NCI-H2196 treated with DMSO at 0.1 percent for 48 hours (cell line): ENCODE data around the gene PEX14.
A peak's percentile ranks its signal among the peaks of the same experiment; 100 is the strongest.
"Not testable (repeated sequence)": the region's sequence is repeated elsewhere in the genome, so short reads cannot be mapped to it uniquely, and the experiment has no call there.

Experiments
- DNase-seq: peaks from one replicate; lab custom pipeline; 2025; ENCODE audit not compliant: unreplicated experiment; lab: John Stamatoyannopoulos, UW

Gene PEX14

DNA sequence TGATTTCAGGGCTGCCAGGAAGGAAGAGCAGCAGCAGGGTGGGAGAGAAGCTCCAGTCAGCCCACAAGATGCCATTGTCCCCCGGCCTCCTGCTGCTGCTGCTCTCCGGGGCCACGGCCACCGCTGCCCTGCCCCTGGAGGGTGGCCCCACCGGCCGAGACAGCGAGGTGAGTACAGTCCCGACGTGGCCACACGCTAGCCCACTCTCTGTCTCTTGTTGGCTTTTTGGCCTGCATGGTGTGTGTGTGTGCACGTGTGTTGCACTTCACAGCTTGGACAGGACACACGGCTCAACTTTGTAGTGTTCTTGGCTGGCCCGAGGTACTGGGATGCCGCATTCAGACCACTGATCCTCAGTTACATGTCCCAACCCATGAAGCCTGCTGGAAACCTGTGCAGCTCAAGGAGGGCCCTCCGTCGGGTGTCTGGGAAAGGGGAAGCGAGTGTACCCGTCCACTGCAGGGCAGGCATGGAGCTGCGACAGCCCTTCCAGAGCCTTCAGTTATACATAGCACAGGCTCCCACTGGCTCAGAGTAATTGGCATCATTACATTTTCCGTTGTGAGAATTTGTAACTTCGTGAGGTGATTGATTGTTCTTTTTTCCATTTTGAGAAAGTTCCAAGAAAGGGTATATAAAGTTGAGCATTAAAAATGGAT lies 24.5 kb upstream of the PEX14 start:
- DNase-seq = no peak

- DNase-seq = no peak
Measured at GRCh38 chr1:10450836-10451235, 23.9 kb upstream of the PEX14 start.

DNA sequence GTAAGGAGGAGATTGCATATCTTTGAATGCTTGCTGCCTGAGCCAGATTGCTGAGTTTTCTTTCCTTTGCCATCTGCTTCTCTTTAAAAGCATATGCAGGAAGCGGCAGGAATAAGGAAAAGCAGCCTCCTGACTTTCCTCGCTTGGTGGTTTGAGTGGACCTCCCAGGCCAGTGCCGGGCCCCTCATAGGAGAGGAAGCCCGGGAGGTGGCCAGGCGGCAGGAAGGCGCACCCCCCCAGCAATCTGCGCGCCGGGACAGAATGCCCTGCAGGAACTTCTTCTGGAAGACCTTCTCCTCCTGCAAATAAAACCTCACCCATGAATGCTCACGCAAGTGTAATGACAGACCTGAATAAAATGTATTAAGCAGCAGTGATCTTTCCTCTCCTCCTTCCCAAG lies 23.5 kb upstream of the PEX14 start:
- no peak for DNase-seq

- no peak for DNase-seq
Measured at GRCh38 chr1:10456048-10456447, 18.7 kb upstream of the PEX14 start.

- DNase-seq = no peak
Measured at GRCh38 chr1:10456661-10457060, 18.1 kb upstream of the PEX14 start.

DNA sequence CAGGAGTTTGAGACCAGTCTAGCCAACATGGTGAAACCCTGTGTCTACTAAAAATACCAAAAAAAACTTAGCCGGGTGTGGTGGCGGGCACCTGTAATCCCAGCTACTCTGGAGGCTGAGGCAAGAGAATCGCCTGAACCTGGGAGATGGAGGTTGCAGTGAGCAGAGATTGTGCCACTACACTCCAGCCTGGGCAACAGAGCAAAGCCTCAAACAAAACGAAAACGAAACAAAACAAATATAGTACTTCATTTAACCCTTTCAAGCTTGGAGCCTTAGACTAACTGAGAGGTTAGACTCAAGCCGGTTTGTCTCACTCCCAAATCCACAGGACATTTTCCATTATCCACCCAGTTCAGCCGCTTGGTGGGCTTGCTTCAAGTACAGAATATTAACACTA lies 17.3 kb upstream of the PEX14 start:
- not testable (repeated sequence) for DNase-seq

GRCh38 chr1:10457875-10458274 lies 16.9 kb upstream of the PEX14 start:
- no peak for DNase-seq

DNA sequence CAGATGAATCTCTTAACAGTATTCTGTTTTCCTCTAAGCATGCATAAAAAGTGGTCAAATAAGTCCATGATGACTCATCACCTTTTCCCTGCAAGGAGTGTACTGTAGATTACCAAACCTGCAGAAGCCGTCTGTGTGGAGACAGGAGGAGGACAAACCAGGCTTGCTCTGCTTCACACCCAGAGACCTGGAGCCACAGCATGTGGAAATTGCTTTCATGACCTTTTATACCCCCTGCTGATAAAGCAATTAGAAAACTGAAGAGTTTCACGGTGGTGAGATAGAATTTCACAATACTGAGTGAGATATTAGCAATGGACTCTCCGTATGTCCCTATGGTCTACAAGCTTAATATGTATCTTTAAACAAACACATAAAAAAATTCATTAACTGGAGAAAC lies 15.6 kb upstream of the PEX14 start:
- DNase-seq = no peak

GRCh38 chr1:10467078-10467477 lies 7.7 kb upstream of the PEX14 start:
- no peak for DNase-seq

DNA sequence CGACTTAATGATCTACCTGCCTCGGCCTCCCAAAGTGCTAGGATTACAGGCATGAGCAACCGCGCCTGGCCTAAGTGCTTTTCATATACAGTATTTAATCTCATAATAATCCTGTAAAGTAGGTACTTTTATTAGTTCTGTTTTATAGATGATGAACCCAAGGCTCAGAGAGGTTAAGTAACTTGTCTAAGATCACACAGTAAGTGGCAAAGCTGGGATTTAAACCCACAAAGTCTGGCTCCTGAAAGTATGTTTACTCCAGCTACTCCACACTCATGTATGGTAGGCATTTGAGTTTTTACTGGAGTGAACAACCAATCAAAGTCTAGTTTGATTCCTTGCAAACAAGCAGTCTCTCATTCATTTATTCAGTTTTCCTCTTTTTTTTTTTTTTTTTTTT lies 4.7 kb upstream of the PEX14 start:
- DNase-seq = no peak

- no peak for DNase-seq
Measured at GRCh38 chr1:10471411-10472219, 3.1 kb upstream of the PEX14 start.

GRCh38 chr1:10472220-10473144 lies 2.3 kb upstream of the PEX14 start, which contains the start of gene DFFA:
DFFA (minus strand) TSS chr1:10472529; CDS start chr1:10472458, 71 bp downstream.
- peak; percentile 90 for DNase-seq

DNA sequence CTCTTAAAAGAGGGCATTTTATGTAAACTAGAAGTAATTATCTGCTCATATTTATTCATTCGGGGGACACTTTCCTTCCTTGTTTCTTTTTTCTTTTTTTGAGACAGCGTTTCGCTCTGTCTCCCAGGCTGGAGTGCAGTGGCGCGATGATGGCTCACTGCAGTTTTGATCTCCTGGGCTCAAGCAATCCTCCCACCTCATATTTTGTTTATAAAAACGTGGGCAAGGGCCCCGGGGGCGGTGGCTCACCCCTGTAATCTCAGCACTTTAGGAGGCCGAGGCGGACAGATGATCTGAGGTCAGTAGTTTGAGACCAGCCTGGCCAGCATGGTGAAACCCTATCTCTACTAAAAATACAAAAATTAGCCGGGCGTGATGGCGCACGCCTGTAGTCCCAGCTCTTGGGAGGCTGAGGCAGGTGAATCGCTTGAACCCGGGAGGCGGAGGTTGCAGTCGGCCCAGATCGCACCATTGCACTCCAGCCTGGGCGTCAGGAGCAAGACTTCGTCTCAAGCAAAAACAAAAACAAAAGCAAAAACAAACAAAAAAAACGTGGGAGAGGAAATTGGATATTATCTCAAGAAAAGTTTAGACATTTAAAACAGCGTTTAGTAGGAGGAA lies 1.5 kb upstream of the PEX14 start:
- DNase-seq = no peak

DNA sequence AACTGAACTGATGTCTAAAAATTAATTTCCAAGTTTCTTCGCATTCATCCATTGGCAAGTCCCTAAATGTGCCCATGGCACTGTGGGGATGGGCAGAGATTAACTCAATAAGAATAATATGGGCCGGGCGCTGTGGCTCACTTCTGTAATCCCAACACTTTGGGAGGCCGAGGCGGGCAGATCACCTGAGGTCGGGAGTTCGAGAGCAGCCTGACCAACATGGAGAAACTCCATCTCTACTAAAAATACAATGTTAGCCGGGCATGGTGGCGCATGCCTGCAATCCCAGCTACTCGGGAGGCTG lies 489 bp upstream of the PEX14 start:
- not testable (repeated sequence) for DNase-seq

- no peak for DNase-seq
Measured at GRCh38 chr1:10475510-10475909, 760 bp downstream of the PEX14 start.

DNA sequence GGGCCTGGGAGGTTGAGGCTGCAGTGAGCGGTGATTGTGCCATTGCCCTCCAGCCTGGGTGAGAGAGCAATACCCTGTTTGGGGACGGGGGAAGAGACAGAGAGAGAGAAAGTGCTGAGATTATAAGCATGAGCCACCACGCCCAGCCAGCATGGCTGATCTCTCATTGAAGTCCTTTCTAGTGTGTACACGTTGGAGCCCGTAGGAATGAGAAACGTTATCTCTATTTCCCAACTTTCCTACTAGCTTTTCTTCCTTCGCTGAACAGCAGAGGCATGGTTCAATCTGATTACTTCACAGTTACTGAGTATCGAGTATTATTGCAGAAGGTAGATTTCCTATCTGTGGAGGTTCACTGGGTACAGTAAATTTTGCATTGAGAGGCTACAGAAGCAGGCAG lies 4.5 kb downstream of the PEX14 start:
- no peak for DNase-seq

- no peak for DNase-seq
Measured at GRCh38 chr1:10480614-10481013, 5.9 kb downstream of the PEX14 start.

GRCh38 chr1:10484521-10484920 lies 9.8 kb downstream of the PEX14 start:
- DNase-seq = no peak

GRCh38 chr1:10489291-10490055 lies 14.7 kb downstream of the PEX14 start:
- DNase-seq = no peak

- no peak for DNase-seq
Measured at GRCh38 chr1:10490286-10490970, 15.7 kb downstream of the PEX14 start.
